Lung (tissue), 12 donors: ENCODE data around the gene ADAMTS15. TPM values are rescaled to one million over a fixed set of nuclear protein-coding genes. Genes with fewer than 3 reads are reported as not detected.

Experiments used
- ATAC-seq: fragments of 200-7000 bp; cut with Tn5 transposase; one replicate; pipeline ENCODE4 v1.9.1; 2020; ENCODE audit warnings: moderate number of reproducible peaks; ENCODE audit not compliant: insufficient read depth, low FRiP score
- DNase-seq, 3 donors: peaks; one replicate each; pipeline ENCODE4 v3.0.0-alpha.2; 2013 to 2017
- H3K27ac ChIP-seq, 2 donors: one replicate each; pipeline ENCODE4 v1.5.1; 2013; ENCODE audit warnings: mild to moderate bottlenecking in 2 of 2, moderate library complexity in 2 of 2, control low read depth in 1 of 2, inconsistent platforms in 1 of 2, low read depth in 1 of 2, low read length in 1 of 2
- H3K27me3 ChIP-seq, 3 donors: one replicate each; pipeline ENCODE4 v1.5.1; 2013; ENCODE audit warnings: low read length in 2 of 3; ENCODE audit not compliant: control insufficient read depth in 3 of 3, insufficient read depth in 3 of 3
- H3K36me3 ChIP-seq, 4 donors: one replicate each; pipeline ENCODE4 v1.5.1; 2013; ENCODE audit warnings: low read length in 4 of 4, mild to moderate bottlenecking in 1 of 4, moderate library complexity in 1 of 4; ENCODE audit not compliant: control insufficient read depth in 4 of 4, insufficient read depth in 4 of 4
- H3K4me1 ChIP-seq, 5 donors: one replicate each; pipeline ENCODE4 v1.5.1; 2013; ENCODE audit warnings: low read length in 5 of 5, mild to moderate bottlenecking in 2 of 5, moderate library complexity in 1 of 5; ENCODE audit not compliant: control insufficient read depth in 5 of 5, insufficient read depth in 5 of 5
- H3K4me3 ChIP-seq: one replicate; pipeline ENCODE4 v1.5.1; 2013; ENCODE audit warnings: mild to moderate bottlenecking, control low read depth, moderate library complexity
- H3K9ac ChIP-seq, 2 donors: one replicate each; pipeline ENCODE4 v1.5.1; 2013; ENCODE audit warnings: low read length in 2 of 2, control low read depth in 1 of 2; ENCODE audit not compliant: insufficient read depth in 1 of 2
- H3K9me3 ChIP-seq, 4 donors: one replicate each; pipeline ENCODE4 v1.5.1; 2013; ENCODE audit warnings: low read length in 3 of 4, mild to moderate bottlenecking in 1 of 4, moderate library complexity in 1 of 4; ENCODE audit not compliant: control insufficient read depth in 4 of 4, insufficient read depth in 3 of 4
- CTCF ChIP-seq: IDR thresholded peaks from 2 replicates; pipeline ENCODE4 v1.5.1; 2012; ENCODE audit warnings: mild to moderate bottlenecking; ENCODE audit errors: control extremely low read depth, extremely low read depth
- WGBS, 2 donors: extraction: QIAGEN DNeasy Blood & Tissue Kit; methylation state at CpG; one replicate each; pipeline ENCODE4 v1.1.7; 2013; 5-methylcytosine and 5-hydroxymethylcytosine counted together
- polyA plus RNA-seq, 2 donors: library from polyadenylated mRNA; stranded (reverse); fragments of 200-250 nt; gene quantifications; one replicate each; pipeline ENCODE4 v1.2.1, GENCODE V29; 2013
- total RNA-seq, 2 donors: library from RNA; depleted of rRNA in 1 of 2; stranded (reverse); fragments of >200 nt in 1 of 2; gene quantifications; one replicate each; pipeline ENCODE4 v1.2.1, GENCODE V29; 2014 to 2021
- donor health status: control.
- donor health status: control.
- donor health status: Bipolar disorder and iron deficiency.
- donor health status: healthy.
- donor health status: DM: yes; HTN: yes; CAD: no.

The ADAMTS15 gene
- total and polyA plus RNA-seq, 4 donors = 4.4 to 22.9 (median 13.3) TPM

- no peaks in the 10 kb centered on the region for H3K36me3 ChIP-seq
- 85 to 91% methylated on average over 8 of the region's 8 CpGs for WGBS, 2 donors
- peaks cover 0 to 66% (median 20%) of the 10 kb centered on the region in 5 donors for H3K4me1 ChIP-seq
- H3K9me3 ChIP-seq = no peaks in the 10 kb centered on the region
- no peak overlapping the region for H3K4me3 ChIP-seq
- ATAC-seq (no peak), DNase-seq (no peak)
- no peak overlapping the region for H3K27ac ChIP-seq
- H3K9ac ChIP-seq = no peak overlapping the region
- peaks cover 0 to 26% (median 26%) of the 10 kb centered on the region in 3 donors for H3K27me3 ChIP-seq
- TF ChIP-seq CTCF = no peak
These were observed 23.3 kb upstream of the ADAMTS15 start for GRCh38 chr11:130425156-130425555.

GRCh38 chr11:130426223-130426836, 22.1 kb upstream of the ADAMTS15 start:
- Histone ChIP-seq H3K36me3 (no peaks in the 10 kb centered on the region), H3K4me3 (peak overlapping the region; percentile 35), H3K27me3 (peaks cover 0 to 28% (median 26%) of the 10 kb centered on the region in 3 donors), H3K4me1 (peaks cover 0 to 55% (median 13%) of the 10 kb centered on the region in 5 donors), H3K9me3 (no peaks in the 10 kb centered on the region), H3K9ac (no peak overlapping the region), H3K27ac (peak overlapping the region in 1 of 2 donors; percentile 44)
- DNase-seq = no peak
- no peak for TF ChIP-seq CTCF
- ATAC-seq = no peak
- WGBS, 2 donors = 61 to 76% methylated on average over 5 of the region's 5 CpGs

- WGBS, 2 donors = 37 to 45% methylated on average over 18 of the region's 18 CpGs
- Histone ChIP-seq H3K4me3 (peak overlapping the region; percentile 35), H3K36me3 (no peaks in the 10 kb centered on the region), H3K27me3 (peaks cover 0 to 28% (median 26%) of the 10 kb centered on the region in 3 donors), H3K4me1 (peaks cover 0 to 49% (median 9%) of the 10 kb centered on the region in 5 donors), H3K9me3 (no peaks in the 10 kb centered on the region), H3K9ac (no peak overlapping the region), H3K27ac (peak overlapping the region in 1 of 2 donors; percentile 44)
- DNase-seq = no peak
- ATAC-seq = no peak
- TF ChIP-seq CTCF = no peak
These were observed 21.6 kb upstream of the ADAMTS15 start for GRCh38 chr11:130426837-130427341.
